ENCODE results near the gene TOX2.

TOX2 gene

GRCh38 chr20:44027343-44028002 lies 112.8 kb downstream of the TOX2 start:
- Histone ChIP-seq H3K4me2 (ENCODE audit: low read length) (no peak overlapping the region), H3K4me1 (ENCODE audit: low read length) (no peaks in the 10 kb centered on the region), H3K36me3 (replicated peaks; ENCODE audit: low read depth, low read length) (peaks cover 9% of the 10 kb centered on the region), H3K9ac (ENCODE audit: low read length) (no peak overlapping the region), H3K4me3 (ENCODE audit: low read length) (no peak overlapping the region), H3K27me3 (ENCODE audit: low read depth, low read length) (no peaks in the 10 kb centered on the region), H4K20me1 (ENCODE audit: insufficient read depth, low read length) (peaks cover 84% of the 10 kb centered on the region), H3K79me2 (ENCODE audit: low read length) (peaks cover 13% of the 10 kb centered on the region), H3K27ac (ENCODE audit: low read length) (no peak overlapping the region), H3K9me3 (ENCODE audit: insufficient read depth, low read length) (no peaks in the 10 kb centered on the region), H2AFZ (ENCODE audit: low read depth, low read length) (no peak overlapping the region)
- TF ChIP-seq EZH2phosphoT487 (IDR thresholded peaks at IDR 0.05; ENCODE audit: low read depth) (no peak), CTCF (IDR thresholded peaks at IDR 0.05; ENCODE audit: low read depth, low read length) (no peak)

- H3K79me2 ChIP-seq (ENCODE audit: low read length), result peaks cover 16% of the 10 kb centered on the region
- TF ChIP-seq CTCF (IDR thresholded peaks at IDR 0.05; ENCODE audit: low read depth, low read length) (no peak), EZH2phosphoT487 (IDR thresholded peaks at IDR 0.05; ENCODE audit: low read depth) (no peak)
Measured at GRCh38 chr20:44028003-44028730, 113.5 kb downstream of the TOX2 start.

GRCh38 chr20:44028868-44029847 lies 114.5 kb downstream of the TOX2 start:
- Histone ChIP-seq H3K4me1 (ENCODE audit: low read length) (peaks cover 6% of the 10 kb centered on the region), H3K9ac (ENCODE audit: low read length) (no peak overlapping the region), H3K9me3 (ENCODE audit: insufficient read depth, low read length) (no peaks in the 10 kb centered on the region), H4K20me1 (ENCODE audit: insufficient read depth, low read length) (peaks cover 86% of the 10 kb centered on the region), H3K27ac (ENCODE audit: low read length) (no peak overlapping the region), H3K36me3 (replicated peaks; ENCODE audit: low read depth, low read length) (peaks cover 15% of the 10 kb centered on the region), H2AFZ (ENCODE audit: low read depth, low read length) (no peak overlapping the region), H3K79me2 (ENCODE audit: low read length) (peaks cover 17% of the 10 kb centered on the region), H3K4me3 (ENCODE audit: low read length) (no peak overlapping the region), H3K27me3 (ENCODE audit: low read depth, low read length) (no peaks in the 10 kb centered on the region), H3K4me2 (ENCODE audit: low read length) (no peak overlapping the region)
- TF ChIP-seq EZH2phosphoT487 (IDR thresholded peaks at IDR 0.05; ENCODE audit: low read depth) (no peak), CTCF (IDR thresholded peaks at IDR 0.05; ENCODE audit: low read depth, low read length) (no peak)

More at GRCh38 chr20:44028003-44028730, 113.5 kb downstream of the TOX2 start:
- Histone ChIP-seq H2AFZ (ENCODE audit: low read depth, low read length) (no peak overlapping the region), H3K9ac (ENCODE audit: low read length) (no peak overlapping the region), H3K27me3 (ENCODE audit: low read depth, low read length) (no peaks in the 10 kb centered on the region), H4K20me1 (ENCODE audit: insufficient read depth, low read length) (peaks cover 86% of the 10 kb centered on the region), H3K36me3 (replicated peaks; ENCODE audit: low read depth, low read length) (peaks cover 9% of the 10 kb centered on the region), H3K4me2 (ENCODE audit: low read length) (no peak overlapping the region), H3K9me3 (ENCODE audit: insufficient read depth, low read length) (no peaks in the 10 kb centered on the region), H3K4me3 (ENCODE audit: low read length) (no peak overlapping the region), H3K27ac (ENCODE audit: low read length) (no peak overlapping the region), H3K4me1 (ENCODE audit: low read length) (peaks cover 4% of the 10 kb centered on the region)
